NCI-H774 (cell line): Measurements from ENCODE around the gene SYDE2.
"Not testable (repeated sequence)": the region's sequence is repeated elsewhere in the genome, so short reads cannot be mapped to it uniquely, and the experiment has no call there.

Experiments
- DNase-seq: peaks from one replicate; lab custom pipeline; 2025; lab: John Stamatoyannopoulos, UW

The SYDE2 gene, protein sequence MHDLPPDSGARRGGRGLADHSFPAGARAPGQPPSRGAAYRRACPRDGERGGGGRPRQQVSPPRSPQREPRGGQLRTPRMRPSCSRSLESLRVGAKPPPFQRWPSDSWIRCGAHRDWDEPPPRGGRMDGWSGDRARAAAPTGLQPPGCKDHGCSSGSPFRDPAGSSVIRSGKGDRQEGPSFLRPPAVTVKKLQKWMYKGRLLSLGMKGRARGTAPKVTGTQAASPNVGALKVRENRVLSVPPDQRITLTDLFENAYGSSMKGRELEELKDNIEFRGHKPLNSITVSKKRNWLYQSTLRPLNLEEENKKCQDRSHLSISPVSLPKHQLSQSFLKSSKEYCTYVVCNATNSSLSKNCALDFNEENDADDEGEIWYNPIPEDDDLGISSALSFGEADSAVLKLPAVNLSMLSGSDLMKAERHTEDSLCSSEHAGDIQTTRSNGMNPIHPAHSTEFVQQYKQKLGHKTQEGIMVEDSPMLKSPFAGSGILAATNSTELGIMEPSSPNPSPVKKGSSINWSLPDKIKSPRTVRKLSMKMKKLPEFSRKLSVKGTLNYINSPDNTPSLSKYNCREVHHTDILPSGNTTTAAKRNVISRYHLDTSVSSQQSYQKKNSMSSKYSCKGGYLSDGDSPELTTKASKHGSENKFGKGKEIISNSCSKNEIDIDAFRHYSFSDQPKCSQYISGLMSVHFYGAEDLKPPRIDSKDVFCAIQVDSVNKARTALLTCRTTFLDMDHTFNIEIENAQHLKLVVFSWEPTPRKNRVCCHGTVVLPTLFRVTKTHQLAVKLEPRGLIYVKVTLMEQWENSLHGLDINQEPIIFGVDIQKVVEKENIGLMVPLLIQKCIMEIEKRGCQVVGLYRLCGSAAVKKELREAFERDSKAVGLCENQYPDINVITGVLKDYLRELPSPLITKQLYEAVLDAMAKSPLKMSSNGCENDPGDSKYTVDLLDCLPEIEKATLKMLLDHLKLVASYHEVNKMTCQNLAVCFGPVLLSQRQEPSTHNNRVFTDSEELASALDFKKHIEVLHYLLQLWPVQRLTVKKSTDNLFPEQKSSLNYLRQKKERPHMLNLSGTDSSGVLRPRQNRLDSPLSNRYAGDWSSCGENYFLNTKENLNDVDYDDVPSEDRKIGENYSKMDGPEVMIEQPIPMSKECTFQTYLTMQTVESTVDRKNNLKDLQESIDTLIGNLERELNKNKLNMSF

DNA sequence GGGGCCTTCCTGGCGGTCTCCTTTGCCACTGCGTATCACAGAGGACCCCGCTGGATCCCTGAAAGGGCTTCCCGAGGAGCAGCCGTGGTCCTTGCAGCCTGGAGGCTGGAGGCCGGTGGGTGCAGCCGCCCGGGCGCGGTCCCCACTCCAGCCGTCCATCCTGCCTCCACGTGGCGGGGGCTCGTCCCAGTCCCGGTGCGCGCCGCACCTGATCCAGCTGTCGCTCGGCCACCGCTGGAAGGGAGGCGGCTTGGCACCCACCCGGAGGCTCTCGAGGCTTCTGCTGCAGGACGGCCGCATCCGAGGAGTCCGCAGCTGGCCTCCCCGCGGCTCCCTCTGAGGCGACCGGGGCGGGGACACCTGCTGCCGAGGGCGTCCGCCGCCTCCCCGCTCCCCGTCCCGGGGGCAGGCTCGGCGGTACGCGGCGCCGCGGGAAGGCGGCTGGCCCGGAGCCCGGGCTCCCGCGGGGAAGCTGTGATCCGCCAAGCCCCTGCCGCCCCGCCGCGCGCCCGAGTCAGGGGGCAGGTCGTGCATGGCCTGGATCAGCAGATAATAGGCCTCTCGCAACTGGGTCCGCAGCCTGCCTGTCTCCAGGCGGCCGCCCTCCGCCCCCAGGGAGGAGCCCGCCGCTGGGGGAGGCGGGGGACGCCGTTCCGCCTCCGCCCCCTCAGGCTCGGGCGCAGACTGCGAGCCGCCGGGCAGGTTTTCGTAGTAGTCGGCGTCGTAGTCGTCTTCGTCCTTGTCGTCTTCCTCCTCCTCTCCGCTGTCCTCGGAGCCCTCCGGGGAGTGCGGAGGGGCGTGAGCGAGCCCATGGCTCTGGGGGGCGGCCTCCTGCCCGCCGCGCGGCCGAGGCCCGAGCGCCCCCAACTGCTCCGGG is at the start of gene SYDE2:
TSS of gene SYDE2 (minus strand) at position 554 of the 877 bp plus-strand sequence. CDS start at position 534, 20 bp downstream.
- peak; percentile 78 for DNase-seq

DNA sequence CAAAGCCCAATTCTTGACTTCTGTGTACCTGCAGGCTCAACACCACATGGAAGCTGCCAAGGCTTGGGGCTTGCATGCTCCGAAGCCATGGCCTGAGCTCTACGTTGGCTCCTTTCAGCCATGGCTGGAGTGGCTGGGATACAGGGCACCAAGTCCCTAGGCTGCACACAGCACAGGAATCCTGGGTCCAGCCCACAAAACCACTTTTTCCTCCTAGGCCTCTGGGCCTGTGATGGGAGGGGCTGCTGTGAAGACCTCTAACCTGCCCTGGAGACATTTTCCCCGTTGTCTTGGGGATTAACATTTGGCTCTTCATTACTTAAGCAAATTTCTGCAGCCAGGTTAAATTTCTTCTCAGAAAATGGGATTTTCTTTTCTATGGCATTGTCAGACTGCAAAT is 48.2 kb upstream of the SYDE2 start:
- not testable (repeated sequence) for DNase-seq

DNA sequence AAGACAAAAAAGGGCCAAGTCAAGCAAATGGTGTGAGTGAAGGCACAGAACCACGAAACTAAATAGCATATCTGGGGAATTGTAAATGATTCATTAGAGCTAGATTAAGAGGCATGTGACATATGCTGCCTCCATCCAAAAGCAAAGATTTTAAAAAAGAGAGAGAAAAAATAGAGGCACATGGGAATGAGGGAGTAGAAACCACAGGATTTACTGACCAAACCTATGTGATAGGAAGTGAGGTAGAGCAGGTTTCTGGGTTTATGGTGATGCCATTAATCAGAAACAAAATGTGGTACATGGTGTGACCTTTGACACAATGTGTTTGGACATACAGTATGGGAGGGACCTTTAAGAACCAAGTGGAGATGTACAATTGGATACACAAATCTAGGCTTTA is 45.1 kb upstream of the SYDE2 start:
- no peak for DNase-seq

GRCh38 chr1:85245456-85245855 is 44.6 kb upstream of the SYDE2 start:
- DNase-seq, result no peak

- DNase-seq, result no peak
Observed at GRCh38 chr1:85244271-85245061, 43.6 kb upstream of the SYDE2 start.

DNA sequence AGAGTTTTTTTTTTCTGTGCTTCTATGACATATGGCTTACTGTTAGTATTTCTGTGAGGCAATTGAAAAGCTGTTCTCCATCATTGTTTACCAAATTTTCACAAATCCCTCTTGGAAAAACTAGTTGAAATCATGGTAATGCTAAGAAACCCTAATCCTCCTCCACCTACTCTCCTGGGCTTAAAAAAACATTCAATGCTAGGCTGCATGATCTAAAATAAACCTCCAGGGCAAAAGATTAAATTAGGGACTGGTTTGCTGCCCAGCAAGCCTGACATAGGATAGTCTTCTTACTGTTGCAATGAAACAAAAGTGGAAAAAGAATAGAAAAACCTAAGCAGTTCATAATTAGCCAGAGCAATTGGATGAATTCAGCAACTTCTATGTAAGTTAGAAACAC is 42.6 kb upstream of the SYDE2 start:
- no peak for DNase-seq

GRCh38 chr1:85240643-85241042 is 39.8 kb upstream of the SYDE2 start:
- DNase-seq, result no peak

GRCh38 chr1:85240174-85240601 is 39.4 kb upstream of the SYDE2 start:
- DNase-seq, result no peak

DNA sequence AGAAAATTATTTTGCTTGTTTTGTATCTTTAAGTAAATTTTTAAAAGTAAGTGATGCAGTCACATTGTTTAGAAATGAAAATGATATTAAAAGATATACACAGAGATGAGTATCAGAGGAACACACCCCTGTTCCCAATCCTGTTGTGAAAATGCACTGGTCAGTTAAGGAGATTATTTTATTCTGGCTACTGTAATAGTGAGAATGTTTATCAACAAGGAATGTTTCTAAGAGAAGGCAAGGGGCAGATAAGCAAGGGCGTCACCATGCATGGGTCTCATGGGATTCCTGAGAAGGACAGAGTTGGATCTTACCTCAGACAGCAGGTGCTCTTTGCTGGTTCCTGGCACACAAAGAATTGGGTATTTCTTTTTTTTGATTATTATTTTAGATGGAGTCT is 36.8 kb upstream of the SYDE2 start:
- no peak for DNase-seq

- no peak for DNase-seq
Observed at GRCh38 chr1:85230305-85230977, 29.6 kb upstream of the SYDE2 start.

- peak; percentile 76 for DNase-seq
Observed at GRCh38 chr1:85229574-85230097, 28.8 kb upstream of the SYDE2 start.

- no peak for DNase-seq
Observed at GRCh38 chr1:85228972-85229371, 28.2 kb upstream of the SYDE2 start.

- DNase-seq, result no peak
Observed at GRCh38 chr1:85225624-85226380, 25.0 kb upstream of the SYDE2 start.

- peak; percentile 79 for DNase-seq
Observed at GRCh38 chr1:85224734-85225623, 24.2 kb upstream of the SYDE2 start.

- DNase-seq, result no peak
Observed at GRCh38 chr1:85224295-85224694, 23.5 kb upstream of the SYDE2 start.

- no peak for DNase-seq
Observed at GRCh38 chr1:85223334-85223733, 22.5 kb upstream of the SYDE2 start.

DNA sequence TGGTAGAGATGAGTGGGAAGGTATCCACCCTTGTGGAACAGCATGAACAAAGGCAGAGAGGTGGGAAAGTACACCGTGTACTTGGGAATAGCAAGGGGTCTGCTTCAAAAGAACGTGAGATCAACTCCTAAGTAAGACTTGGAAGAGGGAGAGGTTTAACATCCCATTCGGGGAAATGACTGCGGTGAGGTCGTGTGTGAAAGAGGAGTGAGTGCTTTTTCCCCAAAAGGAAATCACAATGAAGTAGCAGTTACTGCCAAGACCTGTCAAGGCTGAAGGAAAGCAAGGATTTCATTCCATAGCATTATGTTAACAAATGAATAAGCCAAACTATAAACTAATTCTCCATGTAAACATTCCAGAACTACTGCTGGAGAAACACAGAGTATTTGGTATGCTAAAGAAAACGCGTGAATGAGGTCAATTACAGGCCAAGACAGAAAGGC is 20.0 kb upstream of the SYDE2 start:
- no peak for DNase-seq
